Sigmoid colon (tissue), 4 donors: ENCODE results near the gene ZNF264.

Experiments
- CTCF ChIP-seq, 4 experiments: fragments of 450-650 bp in 3 of 4; fragments of 200-600 bp in 1 of 4; IDR thresholded peaks; one replicate each; pipeline ENCODE4 v1.5.1; 2016 to 2019; ENCODE audit warnings: antibody characterized with exemption in 4 of 4, mild to moderate bottlenecking in 3 of 4, moderate library complexity in 2 of 4
- EP300 ChIP-seq, 4 donors: sonication (generic); formaldehyde crosslinking; IDR thresholded peaks; one replicate each; pipeline ENCODE4 v1.6.1; 2017; ENCODE audit warnings: antibody characterized with exemption in 4 of 4
- POLR2A ChIP-seq, 2 donors: fragments of 450-650 bp; IDR thresholded peaks; one replicate each; pipeline ENCODE4 v1.6.1; 2016; ENCODE audit warnings: antibody characterized with exemption in 2 of 2, mild to moderate bottlenecking in 2 of 2, moderate library complexity in 2 of 2
- POLR2AphosphoS5 ChIP-seq, 4 donors: sonication (generic); formaldehyde crosslinking; IDR thresholded peaks; one replicate each; pipeline ENCODE4 v1.6.1; 2017; ENCODE audit warnings: antibody characterized with exemption in 4 of 4

GRCh38 chr19:57248646-57249045, 57.3 kb downstream of the ZNF264 start:
- TF ChIP-seq POLR2AphosphoS5 (IDR thresholded peaks at IDR 0.05): no peak
- no peak for TF ChIP-seq CTCF (IDR thresholded peaks at IDR 0.05)
- no peak for TF ChIP-seq EP300 (IDR thresholded peaks at IDR 0.05)
- TF ChIP-seq POLR2A (IDR thresholded peaks at IDR 0.05): no peak
